ENCODE measurements around the gene EXOC4.

The EXOC4 gene

DNA sequence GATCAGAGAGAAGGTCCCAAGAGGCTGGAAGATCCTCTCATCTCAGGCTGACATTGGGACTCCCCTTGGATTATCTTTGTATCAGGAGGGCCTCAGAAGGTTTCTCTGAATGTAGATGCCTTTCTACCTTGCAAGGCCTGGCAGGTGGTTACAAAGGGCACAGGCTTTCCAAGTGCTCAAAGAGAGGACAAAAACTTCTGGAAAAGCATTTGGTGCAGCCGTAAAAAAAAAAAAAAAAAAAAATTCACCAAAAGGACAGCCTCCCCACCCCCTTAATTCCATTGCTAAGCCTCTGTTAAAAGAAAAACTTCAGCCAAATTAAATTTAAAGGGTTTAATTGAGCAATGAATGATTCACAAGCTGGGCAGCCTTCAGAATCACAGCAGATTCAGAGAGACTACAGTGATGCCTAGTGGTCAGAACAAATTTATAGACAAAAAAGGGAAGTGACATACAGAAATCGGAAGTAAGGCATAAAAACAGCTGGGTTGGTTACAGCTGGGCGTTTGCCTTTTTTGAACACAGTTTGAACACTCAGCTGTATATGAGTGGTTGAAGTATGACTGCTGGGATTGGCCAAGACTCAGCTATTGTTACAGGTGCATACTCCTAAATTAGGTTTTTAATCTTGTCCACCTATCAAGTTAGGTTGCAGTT lies 831.7 kb downstream of the EXOC4 start:
- in situ Hi-C loops (cut with HindIII; ENCODE audit: low sequenced_read_pairs): no loop called here

- in situ Hi-C loops (cut with HindIII; ENCODE audit: low sequenced_read_pairs): no loop called here
Measured at GRCh38 chr7:134085311-134085710, 832.4 kb downstream of the EXOC4 start.

DNA sequence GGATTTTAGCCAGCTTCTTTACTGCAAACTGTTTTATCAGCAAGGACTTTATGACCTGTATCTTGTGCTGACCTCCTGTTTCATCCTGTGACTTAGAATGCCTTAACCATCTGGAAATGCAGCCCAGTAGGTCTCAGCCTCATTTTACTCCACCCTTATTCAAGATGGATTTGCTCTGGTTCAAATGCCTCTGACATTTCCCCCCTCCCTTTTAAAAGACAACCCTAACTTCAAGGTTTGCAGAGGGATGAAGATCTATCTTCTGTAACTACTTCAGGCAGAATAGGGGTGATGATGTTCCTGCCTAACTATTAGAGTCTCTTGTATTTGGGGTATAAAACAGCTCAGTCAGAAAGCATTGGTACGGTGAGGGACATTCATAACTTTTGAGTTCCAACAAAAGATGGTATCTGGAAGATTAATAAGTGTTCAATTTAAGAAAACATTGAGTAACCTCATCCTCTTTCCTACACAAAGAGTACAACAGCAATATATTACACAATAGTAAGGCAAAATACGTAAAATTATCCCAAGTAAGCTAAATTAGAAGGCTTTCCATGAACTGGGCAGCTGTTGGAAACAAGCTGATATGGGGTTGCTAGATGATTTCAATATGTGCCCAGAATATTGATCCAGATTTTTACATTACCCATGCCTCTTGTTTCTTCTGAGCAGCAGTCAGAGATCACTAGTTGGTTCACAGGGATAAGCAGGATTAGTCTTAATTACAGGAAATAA lies 834.3 kb downstream of the EXOC4 start:
- in situ Hi-C loops (cut with HindIII; ENCODE audit: low sequenced_read_pairs): no loop called here

DNA sequence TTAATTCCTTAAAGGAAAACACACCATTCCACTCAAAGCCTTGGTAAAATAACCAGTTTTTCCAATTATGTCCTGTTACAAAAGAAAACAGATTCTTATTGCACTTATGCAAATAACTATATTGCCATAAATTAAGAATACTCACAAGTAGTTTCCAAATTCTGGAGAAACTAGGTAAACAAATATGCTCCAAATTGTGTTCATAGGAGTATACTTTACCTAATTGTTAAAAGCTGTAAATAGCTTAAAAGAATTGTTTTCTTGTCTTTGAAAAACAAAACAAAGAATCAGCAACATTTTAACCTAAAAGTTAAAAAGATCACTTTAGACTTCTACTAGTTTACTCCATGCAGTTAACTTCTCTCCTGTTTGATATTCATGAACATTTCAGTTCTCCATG lies 835.3 kb downstream of the EXOC4 start:
- in situ Hi-C loops (cut with HindIII; ENCODE audit: low sequenced_read_pairs): no loop called here

GRCh38 chr7:134089446-134089845 lies 836.6 kb downstream of the EXOC4 start:
- in situ Hi-C loops (cut with HindIII; ENCODE audit: low sequenced_read_pairs): no loop called here

- in situ Hi-C loops (cut with HindIII; ENCODE audit: low sequenced_read_pairs): no loop called here
Measured at GRCh38 chr7:134098072-134098471, 845.2 kb downstream of the EXOC4 start.

GRCh38 chr7:134101716-134102115 lies 848.8 kb downstream of the EXOC4 start:
- in situ Hi-C loops (cut with HindIII; ENCODE audit: low sequenced_read_pairs): no loop called here

DNA sequence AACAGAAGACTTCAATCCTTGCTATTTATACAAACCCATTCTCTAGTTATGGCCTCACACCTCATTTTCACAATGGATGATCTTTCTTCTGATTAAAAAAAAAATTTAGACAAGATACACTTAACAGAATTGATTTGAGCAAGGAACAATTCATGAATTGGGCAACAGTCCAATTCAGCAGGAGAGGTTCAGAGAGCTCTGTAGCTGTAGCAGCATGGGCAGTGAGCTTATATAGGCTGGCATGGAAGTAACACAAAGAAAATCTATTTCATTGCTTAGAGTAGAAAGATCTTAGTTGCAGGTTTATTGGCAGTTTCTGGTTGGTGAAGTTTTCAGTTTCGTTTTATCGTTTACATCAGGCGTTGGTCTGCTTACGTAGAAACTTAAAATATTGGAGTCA lies 851.3 kb downstream of the EXOC4 start:
- in situ Hi-C loops (cut with HindIII; ENCODE audit: low sequenced_read_pairs): no loop called here

DNA sequence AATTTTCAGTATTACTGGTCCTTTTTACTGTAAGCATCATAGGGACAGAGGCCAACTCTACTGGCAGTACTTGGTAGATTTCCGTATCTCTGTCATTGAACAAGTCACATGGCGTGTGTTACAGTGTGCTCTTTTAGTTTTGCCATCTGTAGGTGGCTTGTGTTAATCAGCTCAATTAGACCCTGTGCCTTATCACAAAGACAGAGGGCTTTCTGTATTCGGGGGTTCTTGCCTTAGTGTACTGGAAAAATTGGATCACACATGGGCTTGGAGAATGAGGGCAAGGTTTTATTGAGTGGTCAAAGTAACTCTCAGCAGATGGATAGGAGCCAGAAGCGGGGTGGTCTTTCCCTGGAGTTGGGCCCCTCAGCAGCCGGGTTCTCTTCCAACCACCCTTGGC lies 853.0 kb downstream of the EXOC4 start:
- in situ Hi-C loops (cut with HindIII; ENCODE audit: low sequenced_read_pairs): no loop called here

GRCh38 chr7:134108802-134109201 lies 855.9 kb downstream of the EXOC4 start:
- in situ Hi-C loops (cut with HindIII; ENCODE audit: low sequenced_read_pairs): no loop called here

DNA sequence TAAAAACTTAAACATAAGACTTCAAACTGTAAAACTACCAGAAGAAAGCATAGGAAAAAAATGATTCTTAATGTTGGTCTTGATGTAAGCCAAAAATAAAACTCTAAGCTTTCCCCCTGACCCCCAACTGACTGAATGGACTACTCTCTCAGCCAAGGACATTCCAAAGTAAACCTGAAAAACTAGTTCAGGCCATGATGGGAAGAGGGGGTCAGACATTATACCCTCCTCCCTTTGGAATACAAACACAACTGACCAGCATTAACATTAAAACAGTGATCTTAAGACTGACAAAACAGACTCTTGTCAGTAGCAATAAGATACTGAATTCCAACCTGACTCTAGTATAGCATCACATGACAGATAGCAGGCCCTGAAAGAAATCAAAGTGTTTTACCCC lies 860.8 kb downstream of the EXOC4 start:
- in situ Hi-C loops (cut with HindIII; ENCODE audit: low sequenced_read_pairs): loop anchor here (5.0 kb wide), 1 partner anchor 41 kb away; no protein-coding TSS in a partner anchor

- in situ Hi-C loops (cut with HindIII; ENCODE audit: low sequenced_read_pairs): loop anchor here (5.0 kb wide), 1 partner anchor 43 kb away; no protein-coding TSS in a partner anchor
Measured at GRCh38 chr7:134114992-134115391, 862.1 kb downstream of the EXOC4 start.

Measured in endothelial cell of hepatic sinusoid (primary cell).